ENCODE data around the gene GRM6.

GRM6 gene

DNA sequence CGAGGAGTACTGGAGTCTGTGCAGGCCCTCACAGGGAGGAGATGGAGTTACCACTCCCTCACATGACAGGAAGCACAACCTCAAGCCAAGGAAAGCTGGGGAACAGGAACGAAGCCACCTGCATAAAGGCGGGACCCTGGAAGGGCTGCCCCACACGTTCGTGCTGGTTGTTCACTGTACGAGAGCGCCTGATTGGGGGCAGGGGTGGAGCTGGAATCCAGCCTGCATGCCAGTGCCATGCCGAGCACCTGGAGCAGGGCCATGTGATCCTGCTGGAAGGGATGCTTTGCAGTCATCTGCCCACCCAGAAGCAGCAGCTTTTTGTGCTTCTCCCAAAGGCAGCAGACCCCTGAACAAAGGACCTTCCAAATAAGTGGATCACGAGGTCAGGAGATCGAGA lies 11.4 kb downstream of the GRM6 start:
- no peak for DNase-seq

DNA sequence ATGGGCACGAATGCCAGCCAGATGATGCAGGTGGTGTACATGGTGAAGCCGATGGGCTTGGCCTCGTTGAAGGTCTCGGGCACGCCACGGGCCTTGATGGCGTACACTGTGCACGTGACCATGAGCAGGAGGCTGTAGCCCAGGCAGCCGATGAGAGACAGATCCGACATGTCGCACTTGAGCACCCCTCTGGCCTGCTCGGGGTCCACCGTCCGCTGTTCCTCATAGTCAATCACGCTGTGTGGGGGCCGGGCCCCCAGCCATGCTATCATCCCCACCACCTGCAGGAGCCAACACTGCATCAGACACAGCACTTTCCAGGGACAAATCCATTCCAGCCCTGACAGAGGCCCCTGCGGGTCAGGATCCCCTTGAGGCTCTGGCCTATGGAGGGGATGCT lies 12.2 kb downstream of the GRM6 start:
- no peak for DNase-seq

DNA sequence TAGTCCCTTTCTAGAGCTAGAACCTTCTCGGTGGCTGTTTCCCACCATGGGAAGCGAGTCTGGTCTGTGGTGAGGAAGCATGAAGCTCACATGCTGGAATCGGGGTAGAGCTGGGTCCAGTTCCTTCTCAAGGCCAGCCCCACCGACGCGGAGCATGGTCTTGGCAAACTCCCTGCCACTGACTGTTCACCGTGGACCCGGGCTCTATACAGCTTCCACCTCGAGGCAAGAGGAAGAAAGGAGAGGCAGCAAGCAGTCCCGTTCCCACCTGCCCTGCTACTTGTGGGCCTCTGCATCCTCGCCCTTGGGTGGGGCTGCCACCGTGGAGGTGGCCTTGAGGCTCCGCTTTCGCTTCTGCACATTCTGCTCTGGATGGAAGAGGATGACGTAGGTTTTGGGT lies 13.7 kb downstream of the GRM6 start:
- DNase-seq: no peak

DNA sequence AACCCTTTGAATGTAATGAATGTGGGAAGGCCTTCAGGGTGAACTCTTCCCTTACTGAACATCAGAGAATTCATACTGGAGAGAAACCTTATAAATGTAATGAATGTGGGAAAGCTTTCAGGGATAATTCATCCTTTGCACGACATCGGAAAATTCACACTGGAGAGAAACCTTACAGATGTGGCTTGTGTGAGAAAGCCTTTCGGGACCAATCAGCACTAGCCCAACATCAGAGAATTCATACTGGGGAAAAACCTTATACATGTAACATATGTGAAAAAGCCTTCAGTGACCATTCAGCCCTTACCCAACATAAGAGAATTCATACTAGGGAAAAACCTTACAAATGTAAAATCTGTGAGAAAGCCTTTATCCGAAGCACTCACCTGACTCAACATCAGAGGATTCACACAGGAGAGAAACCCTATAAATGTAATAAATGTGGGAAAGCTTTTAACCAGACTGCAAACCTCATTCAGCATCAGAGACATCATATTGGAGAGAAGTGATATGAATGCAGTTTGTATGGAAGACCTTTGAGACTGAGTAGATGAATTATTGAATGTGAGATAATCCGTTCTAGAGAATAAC lies 29.6 kb downstream of the GRM6 start:
- no peak for DNase-seq

DNA sequence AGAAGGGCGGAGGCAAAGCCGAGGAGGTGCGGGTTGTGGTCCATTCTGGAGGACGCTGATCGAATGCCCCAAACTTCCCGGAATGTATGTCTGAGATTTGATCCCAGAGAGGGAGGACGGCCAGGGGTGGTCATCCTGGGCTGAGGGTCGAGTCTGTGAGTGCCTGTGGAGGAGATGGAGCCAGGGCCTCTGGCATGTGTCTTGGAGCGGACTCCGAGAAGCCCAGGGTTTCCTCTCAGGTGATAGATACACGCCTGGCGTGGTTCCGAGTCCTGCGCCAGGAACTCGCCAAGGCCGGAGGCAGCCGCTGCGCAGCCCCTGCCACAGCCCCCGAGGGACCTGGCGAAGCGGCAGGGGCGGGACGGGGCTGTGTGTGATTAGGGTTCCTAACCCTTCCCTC lies 53.8 kb downstream of the GRM6 start:
- no peak for DNase-seq

DNA sequence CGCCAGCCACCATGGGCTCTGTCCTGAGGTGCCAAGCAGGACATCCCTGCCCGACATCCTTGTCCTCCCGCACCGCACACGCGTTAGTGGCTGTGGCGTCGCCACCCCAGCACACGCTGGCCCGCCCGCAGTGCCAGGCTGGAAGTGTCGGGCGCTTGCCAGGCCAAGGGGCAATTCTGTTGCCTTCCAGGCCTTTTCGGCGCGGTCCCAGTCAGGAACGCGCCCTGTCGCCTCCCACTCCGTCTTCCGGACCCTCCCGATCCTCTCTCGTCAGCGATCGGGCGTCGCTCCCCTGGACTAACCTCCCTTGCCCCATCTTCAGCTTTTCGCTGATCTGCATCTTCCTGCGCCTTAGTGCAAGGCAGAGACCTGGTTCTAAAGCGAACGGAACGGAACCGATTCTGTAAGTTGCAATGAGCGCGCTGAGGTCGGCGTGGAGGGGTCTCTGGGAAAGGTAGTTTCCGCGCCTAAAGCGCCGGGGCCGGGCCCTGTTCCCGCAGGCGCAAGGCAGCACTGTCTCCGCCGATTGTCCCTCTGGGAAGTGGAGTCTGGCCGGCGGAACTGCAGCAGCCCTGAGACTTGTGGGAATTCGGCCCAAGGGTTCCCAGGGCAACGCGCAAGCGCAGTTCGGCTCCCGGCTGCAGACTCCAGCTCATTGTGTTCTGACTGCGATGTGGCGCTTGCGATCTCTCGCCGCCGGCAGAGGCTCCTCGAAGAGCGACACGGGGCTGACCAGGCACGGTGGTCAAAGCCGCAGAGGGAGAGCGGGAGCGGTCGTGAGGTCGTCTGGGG lies 54.4 kb downstream of the GRM6 start, which contains the start of gene ZNF454:
TSS of gene ZNF454 (plus strand) at position 630 of the 792 bp plus-strand sequence. CDS start 1,594 bp downstream, outside the sequence.
- DNase-seq: no peak

DNA sequence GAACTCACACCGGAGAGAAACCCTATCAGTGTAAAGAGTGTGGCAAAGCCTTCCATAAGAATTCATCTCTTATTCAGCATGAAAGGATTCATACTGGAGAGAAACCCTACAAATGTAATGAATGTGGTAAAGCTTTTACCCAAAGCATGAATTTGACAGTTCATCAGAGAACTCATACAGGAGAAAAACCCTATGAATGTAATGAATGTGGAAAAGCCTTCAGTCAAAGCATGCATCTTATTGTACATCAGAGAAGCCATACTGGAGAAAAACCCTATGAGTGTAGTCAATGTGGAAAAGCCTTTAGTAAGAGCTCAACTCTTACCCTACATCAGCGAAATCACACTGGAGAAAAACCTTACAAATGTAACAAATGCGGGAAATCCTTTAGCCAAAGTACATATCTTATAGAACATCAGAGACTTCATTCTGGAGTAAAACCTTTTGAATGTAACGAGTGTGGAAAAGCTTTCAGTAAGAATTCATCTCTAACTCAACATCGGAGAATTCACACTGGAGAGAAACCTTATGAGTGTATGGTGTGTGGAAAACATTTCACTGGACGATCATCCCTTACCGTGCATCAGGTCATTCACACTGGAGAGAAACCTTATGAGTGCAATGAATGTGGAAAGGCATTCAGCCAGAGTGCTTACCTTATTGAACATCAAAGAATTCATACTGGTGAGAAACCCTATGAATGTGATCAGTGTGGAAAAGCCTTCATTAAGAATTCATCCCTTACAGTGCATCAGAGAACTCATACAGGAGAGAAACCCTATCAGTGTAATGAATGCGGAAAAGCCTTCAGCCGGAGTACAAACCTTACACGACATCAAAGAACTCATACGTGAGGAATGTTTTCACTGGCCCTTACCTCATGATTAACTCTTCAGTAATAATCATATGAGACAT lies 63.0 kb downstream of the GRM6 start:
- no peak for DNase-seq
